H9 (cell line): Measurements from ENCODE around the gene ARHGAP31. TPM values are rescaled to one million over a fixed set of nuclear protein-coding genes. Genes with fewer than 3 reads are reported as not detected.
A peak's percentile ranks its signal among the peaks of the same experiment; 100 is the strongest.

Experiments used
- DNase-seq: peaks from one replicate; pipeline ENCODE4 v3.0.0-alpha.2; 2017
- H2AFZ ChIP-seq: one replicate; pipeline ENCODE4 v1.6.1; 2013; ENCODE audit warnings: mild to moderate bottlenecking, low read length, control low read depth, moderate library complexity
- H2AK5ac ChIP-seq: 2 replicates; pipeline ENCODE4 v1.6.1; 2013; ENCODE audit warnings: low read length, control low read depth, mixed read lengths; ENCODE audit not compliant: insufficient read length
- H2BK120ac ChIP-seq: one replicate; pipeline ENCODE4 v1.6.1; 2013; ENCODE audit warnings: low read depth, mild to moderate bottlenecking, low read length, control low read depth, inconsistent platforms; ENCODE audit not compliant: poor library complexity, severe bottlenecking
- H2BK12ac ChIP-seq: 2 replicates; pipeline ENCODE4 v1.6.1; 2013; ENCODE audit warnings: low read length, control low read depth, mixed read lengths, low read depth; ENCODE audit not compliant: insufficient read length
- H2BK15ac ChIP-seq: 2 replicates; pipeline ENCODE4 v1.6.1; 2013; ENCODE audit warnings: low read depth, low read length, control low read depth
- H2BK20ac ChIP-seq: one replicate; pipeline ENCODE4 v1.6.1; 2013; ENCODE audit warnings: low read depth, mild to moderate bottlenecking, low read length, control low read depth, inconsistent platforms; ENCODE audit not compliant: poor library complexity, severe bottlenecking
- H2BK5ac ChIP-seq: 2 replicates; pipeline ENCODE4 v1.6.1; 2013; ENCODE audit warnings: low read length, control low read depth, mixed read lengths; ENCODE audit not compliant: insufficient read length
- H3K14ac ChIP-seq: 2 replicates; pipeline ENCODE4 v1.6.1; 2013; ENCODE audit warnings: low read length, control low read depth; ENCODE audit not compliant: insufficient read depth
- H3K18ac ChIP-seq: 2 replicates; pipeline ENCODE4 v1.6.1; 2013; ENCODE audit warnings: low read depth, mild to moderate bottlenecking, mixed read lengths, low read length, control low read depth; ENCODE audit not compliant: insufficient read length
- H3K23ac ChIP-seq: 2 replicates; pipeline ENCODE4 v1.6.1; 2013; ENCODE audit warnings: low read length, control low read depth, mixed read lengths, low read depth; ENCODE audit not compliant: insufficient read length
- H3K23me2 ChIP-seq: 2 replicates; pipeline ENCODE4 v1.6.1; 2013; ENCODE audit warnings: low read depth, mild to moderate bottlenecking, mixed read lengths, low read length, control low read depth; ENCODE audit not compliant: insufficient read length, poor library complexity, severe bottlenecking
- H3K27ac ChIP-seq: 2 replicates; pipeline ENCODE4 v1.5.1; 2013; ENCODE audit warnings: low read length, control low read depth, mixed read lengths, low read depth; ENCODE audit not compliant: insufficient read length
- H3K27me3 ChIP-seq: 2 replicates; pipeline ENCODE4 v1.6.1; 2013; ENCODE audit warnings: low read length, control low read depth, inconsistent platforms; ENCODE audit not compliant: insufficient read depth
- H3K4ac ChIP-seq: 2 replicates; pipeline ENCODE4 v1.6.1; 2013; ENCODE audit warnings: low read depth, mild to moderate bottlenecking, control low read depth, inconsistent platforms, low read length, moderate library complexity
- H3K4me1 ChIP-seq: 2 replicates; pipeline ENCODE4 v1.6.1; 2013; ENCODE audit warnings: low read length, control low read depth, inconsistent platforms; ENCODE audit not compliant: insufficient read depth
- H3K4me2 ChIP-seq: 2 replicates; pipeline ENCODE4 v1.6.1; 2013; ENCODE audit warnings: low read length, control low read depth, mixed read lengths; ENCODE audit not compliant: insufficient read length, insufficient read depth
- H3K56ac ChIP-seq: 2 replicates; pipeline ENCODE4 v1.6.1; 2013; ENCODE audit warnings: low read depth, mild to moderate bottlenecking, mixed read lengths, low read length, control low read depth; ENCODE audit not compliant: insufficient read length
- H3K79me1 ChIP-seq: 2 replicates; pipeline ENCODE4 v1.6.1; 2013; ENCODE audit warnings: low read depth, mild to moderate bottlenecking, moderate library complexity, low read length, control low read depth, inconsistent platforms; ENCODE audit not compliant: insufficient read depth, poor library complexity, severe bottlenecking
- H3K79me2 ChIP-seq: 2 replicates; pipeline ENCODE4 v1.6.1; 2013; ENCODE audit warnings: low read length, control low read depth, inconsistent platforms; ENCODE audit not compliant: insufficient read depth
- H3K9ac ChIP-seq: 2 replicates; pipeline ENCODE4 v1.6.1; 2013; ENCODE audit warnings: low read length, control low read depth, mixed read lengths; ENCODE audit not compliant: insufficient read length; ENCODE audit errors: extremely low read depth
- H3K9me3 ChIP-seq: one replicate; pipeline ENCODE4 v1.6.1; 2013; ENCODE audit warnings: low read depth, low read length, inconsistent platforms; ENCODE audit not compliant: control insufficient read depth
- H3T11ph ChIP-seq: one replicate; pipeline ENCODE4 v1.6.1; 2013; ENCODE audit warnings: mild to moderate bottlenecking, low read length, control low read depth, inconsistent platforms
- H4K20me1 ChIP-seq: one replicate; pipeline ENCODE4 v1.6.1; 2013; ENCODE audit not compliant: control insufficient read depth, insufficient read length, insufficient read depth
- H4K5ac ChIP-seq: 2 replicates; pipeline ENCODE4 v1.6.1; 2013; ENCODE audit warnings: low read depth, mild to moderate bottlenecking, mixed read lengths, low read length, control low read depth; ENCODE audit not compliant: insufficient read length
- H4K8ac ChIP-seq: replicated peaks from 2 replicates; pipeline ENCODE4 v1.6.1; 2013; ENCODE audit warnings: low read length, control low read depth, mixed read lengths, low read depth; ENCODE audit not compliant: insufficient read length
- H4K91ac ChIP-seq: 2 replicates; pipeline ENCODE4 v1.6.1; 2013; ENCODE audit warnings: low read depth, mild to moderate bottlenecking, moderate library complexity, mixed read lengths, low read length, control low read depth; ENCODE audit not compliant: insufficient read length
- H3K27ac Mint-ChIP-seq, 3 experiments: 2 replicates in 2 of 3; 3 replicates in 1 of 3; pipeline ENCODE4 v1.8.0; 2020 to 2021; ENCODE audit warnings: mixed read lengths in 3 of 3, mild to moderate bottlenecking in 1 of 3, moderate library complexity in 1 of 3
- H3K27me3 Mint-ChIP-seq: 2 replicates; pipeline ENCODE4 v1.8.0; 2021; ENCODE audit warnings: low read depth, mild to moderate bottlenecking, moderate library complexity, mixed read lengths
- H3K36me3 Mint-ChIP-seq, 3 experiments: 2 replicates in 2 of 3; 3 replicates in 1 of 3; pipeline ENCODE4 v1.8.0; 2020 to 2021; ENCODE audit warnings: low read depth in 3 of 3, mixed read lengths in 3 of 3; ENCODE audit not compliant: insufficient read depth in 1 of 3
- H3K4me1 Mint-ChIP-seq, 2 experiments: 2 replicates each; pipeline ENCODE4 v1.8.0; 2020; ENCODE audit warnings: mixed read lengths in 2 of 2
- H3K4me3 Mint-ChIP-seq, 2 experiments: 2 replicates in 1 of 2; 3 replicates in 1 of 2; pipeline ENCODE4 v1.8.0; 2020 to 2021; ENCODE audit warnings: mild to moderate bottlenecking in 2 of 2, mixed read lengths in 2 of 2, moderate library complexity in 1 of 2
- H3K9me3 Mint-ChIP-seq, 2 experiments: 2 replicates in 1 of 2; 3 replicates in 1 of 2; pipeline ENCODE4 v1.8.0; 2020; ENCODE audit warnings: mild to moderate bottlenecking in 2 of 2, mixed read lengths in 2 of 2, moderate library complexity in 1 of 2
- WGBS: extraction: QIAGEN DNeasy Blood & Tissue Kit; methylation state at CpG from one replicate; pipeline ENCODE4 v1.1.7; 2013; ENCODE audit warnings: missing lambda C conversion rate, low lambda C conversion rate, mixed read lengths; ENCODE audit not compliant: insufficient read length; ENCODE audit errors: extremely low coverage; 5-methylcytosine and 5-hydroxymethylcytosine counted together
- total RNA-seq: library from RNA; stranded (reverse); gene quantifications from 2 replicates; pipeline ENCODE4 v1.2.1, GENCODE V29; 2021
- TF ChIP-seq, protein P1 (sequence below): fragments of 200-600 bp; sonication (generic); conservative IDR thresholded peaks from 3 replicates; pipeline ENCODE4 v1.8.0; 2021; ENCODE audit warnings: antibody characterized with exemption, mild to moderate bottlenecking

ARHGAP31 gene
- total RNA-seq, 1 experiment from 2014 or later = 2.2 TPM

DNA sequence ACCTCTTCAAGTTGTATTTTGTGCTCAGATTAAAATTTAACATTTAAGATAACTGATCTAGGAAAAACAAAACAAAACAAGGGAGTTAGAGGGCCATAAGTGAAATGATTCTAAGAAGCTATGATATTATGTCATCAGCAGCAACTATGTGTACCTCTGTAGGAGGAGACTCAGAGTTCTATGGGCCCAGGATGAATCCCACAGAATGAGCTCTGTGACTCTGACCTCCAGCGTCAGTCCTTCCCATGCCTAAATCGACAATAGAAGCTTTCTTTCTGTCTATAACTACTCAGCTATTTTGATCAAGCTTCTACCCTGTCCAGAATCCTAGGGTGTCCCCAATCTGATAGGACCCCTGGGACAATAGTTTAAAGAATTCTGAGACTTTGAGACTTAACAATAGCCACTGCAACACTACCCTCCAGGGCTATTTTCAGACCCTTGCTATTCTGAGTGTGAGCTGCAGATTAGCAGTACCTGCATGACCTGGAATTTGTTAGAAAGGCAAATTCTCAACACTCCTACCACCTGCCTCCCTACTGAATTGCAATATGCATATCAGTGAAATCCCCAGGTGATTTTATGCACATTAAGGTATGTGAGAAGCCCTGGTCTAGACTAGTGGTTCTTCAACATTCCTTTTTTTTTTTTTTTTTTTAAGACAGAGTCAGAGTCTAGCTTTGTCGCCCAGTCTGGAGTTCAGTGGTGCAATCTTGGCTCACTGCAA lies 66.7 kb downstream of the ARHGAP31 start:
- Histone ChIP-seq H3K23ac (no peak overlapping the region), H2BK15ac (no peak overlapping the region), H3T11ph (no peak overlapping the region), H3K9me3 (no peaks in the 10 kb centered on the region), H2AFZ (no peak overlapping the region), H3K27me3 (no peaks in the 10 kb centered on the region), H2BK5ac (no peak overlapping the region), H3K14ac (no peak overlapping the region), H3K27ac (peak overlapping the region; percentile 74), H2AK5ac (no peak overlapping the region), H3K9ac (no peak overlapping the region), H4K8ac (no peak overlapping the region), H2BK20ac (no peak overlapping the region), H4K5ac (no peak overlapping the region), H3K4me2 (peak overlapping the region; percentile 39), H3K18ac (no peak overlapping the region), H3K79me2 (no peaks in the 10 kb centered on the region), H3K23me2 (no peaks in the 10 kb centered on the region), H3K4ac (no peak overlapping the region), H3K79me1 (no peaks in the 10 kb centered on the region), H4K20me1 (no peaks in the 10 kb centered on the region), H3K4me1 (peaks cover 13% of the 10 kb centered on the region; the same call in 1 of the 2 replicates), H4K91ac (no peak overlapping the region), H3K56ac (no peak overlapping the region), H2BK120ac (no peak overlapping the region), H2BK12ac (no peak overlapping the region)
- H3K27me3 Mint-ChIP-seq = no peaks in the 10 kb centered on the region
- H3K27ac Mint-ChIP-seq = peak overlapping the region; percentile 79 to 99 (median 85)
- no peaks in the 10 kb centered on the region for H3K36me3 Mint-ChIP-seq
- peaks cover 47 to 53% of the 10 kb centered on the region in 2 experiments for H3K4me1 Mint-ChIP-seq
- whole genome bisulfite sequencing = no CpG with 5 or more reads among the region's 3 CpGs
- no peak for DNase-seq
- TF ChIP-seq, protein P1, sequence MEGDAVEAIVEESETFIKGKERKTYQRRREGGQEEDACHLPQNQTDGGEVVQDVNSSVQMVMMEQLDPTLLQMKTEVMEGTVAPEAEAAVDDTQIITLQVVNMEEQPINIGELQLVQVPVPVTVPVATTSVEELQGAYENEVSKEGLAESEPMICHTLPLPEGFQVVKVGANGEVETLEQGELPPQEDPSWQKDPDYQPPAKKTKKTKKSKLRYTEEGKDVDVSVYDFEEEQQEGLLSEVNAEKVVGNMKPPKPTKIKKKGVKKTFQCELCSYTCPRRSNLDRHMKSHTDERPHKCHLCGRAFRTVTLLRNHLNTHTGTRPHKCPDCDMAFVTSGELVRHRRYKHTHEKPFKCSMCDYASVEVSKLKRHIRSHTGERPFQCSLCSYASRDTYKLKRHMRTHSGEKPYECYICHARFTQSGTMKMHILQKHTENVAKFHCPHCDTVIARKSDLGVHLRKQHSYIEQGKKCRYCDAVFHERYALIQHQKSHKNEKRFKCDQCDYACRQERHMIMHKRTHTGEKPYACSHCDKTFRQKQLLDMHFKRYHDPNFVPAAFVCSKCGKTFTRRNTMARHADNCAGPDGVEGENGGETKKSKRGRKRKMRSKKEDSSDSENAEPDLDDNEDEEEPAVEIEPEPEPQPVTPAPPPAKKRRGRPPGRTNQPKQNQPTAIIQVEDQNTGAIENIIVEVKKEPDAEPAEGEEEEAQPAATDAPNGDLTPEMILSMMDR = no peak
- H3K9me3 Mint-ChIP-seq = peaks cover 0 to 2% of the 10 kb centered on the region in 2 experiments; a peak in 1 of 5 replicates
- no peak overlapping the region for H3K4me3 Mint-ChIP-seq
